A549 (cell line): ENCODE data around the gene PNPO.

Source experiments
- CEBPB ChIP-seq, 2 experiments: fragments of >200 bp in 1 of 2; sonication (Bioruptor Twin) in 1 of 2; formaldehyde crosslinking in 1 of 2; IDR thresholded peaks; 2 replicates each; pipeline ENCODE4 v1.6.1; 2012 to 2016
- CTCF ChIP-seq: fragments of >200 bp; sonication (Bioruptor Twin); formaldehyde crosslinking; IDR thresholded peaks from 3 replicates; pipeline ENCODE4 v1.5.1; 2016
- EP300 ChIP-seq, 2 experiments: fragments of >200 bp; sonication (Bioruptor Twin); formaldehyde crosslinking; IDR thresholded peaks; 2 replicates in 1 of 2; 3 replicates in 1 of 2; pipeline ENCODE4 v1.6.1; 2016 to 2017
- KDM1A ChIP-seq: fragments of 200-600 bp; sonication (generic); IDR thresholded peaks from 2 replicates; pipeline ENCODE4 v1.6.1; 2016; ENCODE audit warnings: low read depth, mild to moderate bottlenecking
- MYC ChIP-seq: IDR thresholded peaks from 2 replicates; pipeline ENCODE4 v1.6.1; 2012; ENCODE audit warnings: mild to moderate bottlenecking, inconsistent platforms, low read length, improper control_type of control experiment, borderline replicate concordance
- PBX3 ChIP-seq: IDR thresholded peaks from 2 replicates; pipeline ENCODE4 v1.6.1; 2012
- POLR2A ChIP-seq: IDR thresholded peaks from 2 replicates; pipeline ENCODE4 v1.6.1; 2012; ENCODE audit warnings: mild to moderate bottlenecking, low read length
- RAD21 ChIP-seq, 2 experiments: fragments of >200 bp in 1 of 2; sonication (Bioruptor Twin) in 1 of 2; formaldehyde crosslinking in 1 of 2; IDR thresholded peaks in 1 of 2; conservative IDR thresholded peaks in 1 of 2; 2 replicates in 1 of 2; 3 replicates in 1 of 2; pipeline ENCODE4 v1.6.1; 2012 to 2018; ENCODE audit warnings: inconsistent platforms in 1 of 2
- REST ChIP-seq: fragments of 200-600 bp; sonication (generic); IDR thresholded peaks from 2 replicates; pipeline ENCODE4 v1.6.1; 2016; ENCODE audit warnings: antibody characterized with exemption, mild to moderate bottlenecking, moderate library complexity
- RFX5 ChIP-seq: fragments of 450-650 bp; IDR thresholded peaks from 2 replicates; pipeline ENCODE4 v1.7.1; 2014; ENCODE audit warnings: antibody characterized with exemption, mild to moderate bottlenecking, moderate library complexity
- ZFP36 ChIP-seq: fragments of 450-650 bp; IDR thresholded peaks from 2 replicates; pipeline ENCODE4 v1.6.1; 2014; ENCODE audit warnings: borderline replicate concordance; ENCODE audit not compliant: partially characterized antibody

- no peak for TF ChIP-seq CEBPB (IDR thresholded peaks at IDR 0.05)
- TF ChIP-seq ZFP36, result no peak
- TF ChIP-seq CTCF, result no peak
- TF ChIP-seq KDM1A, result no peak
- no peak for TF ChIP-seq PBX3
- no peak for TF ChIP-seq POLR2A
- no peak for TF ChIP-seq MYC
- TF ChIP-seq EP300 (IDR thresholded peaks at IDR 0.05), result no peak
- TF ChIP-seq RFX5, result no peak
- TF ChIP-seq RAD21 (conservative IDR thresholded peaks at IDR 0.05 in 1 of 2, IDR thresholded peaks at IDR 0.05 in 1 of 2), result no peak
- no peak for TF ChIP-seq REST
These were observed 20.0 kb downstream of the PNPO start for GRCh38 chr17:47961406-47961805.
